PC-3 (cell line): Measurements from ENCODE around the gene AGBL1.

Experiments
- EZH2 ChIP-seq: fragments of 300-600 bp; sonication (generic); IDR thresholded peaks from one replicate; pipeline ENCODE4 v1.6.1; 2017; ENCODE audit warnings: antibody characterized with exemption, mild to moderate bottlenecking, low read length; ENCODE audit not compliant: unreplicated experiment
- TF ChIP-seq, protein P1 (sequence below): fragments of 300-600 bp; sonication (generic); conservative IDR thresholded peaks from 2 replicates; pipeline ENCODE4 v1.5.1; 2017; ENCODE audit warnings: antibody characterized with exemption, low read depth, mild to moderate bottlenecking, low read length

DNA sequence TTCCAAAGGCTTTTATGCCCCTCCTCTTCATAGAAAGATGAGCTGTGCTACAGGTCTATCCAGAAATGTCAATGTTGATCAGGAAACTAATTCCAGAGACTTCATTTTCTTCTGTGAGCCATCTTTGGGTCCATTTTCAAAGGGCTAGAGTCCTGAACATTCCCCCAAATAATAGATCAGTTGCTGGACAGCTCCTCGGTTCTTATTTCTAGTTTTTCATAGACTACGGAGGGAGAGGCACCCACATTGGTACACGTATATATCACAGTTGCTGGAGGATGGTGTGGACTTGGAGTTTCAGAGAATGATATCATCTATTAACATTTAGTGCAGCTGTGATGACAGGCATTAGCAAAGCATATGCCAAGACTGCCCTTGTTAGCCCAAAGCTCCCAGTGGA, 59.1 kb downstream of the AGBL1 start:
- TF ChIP-seq, protein P1, sequence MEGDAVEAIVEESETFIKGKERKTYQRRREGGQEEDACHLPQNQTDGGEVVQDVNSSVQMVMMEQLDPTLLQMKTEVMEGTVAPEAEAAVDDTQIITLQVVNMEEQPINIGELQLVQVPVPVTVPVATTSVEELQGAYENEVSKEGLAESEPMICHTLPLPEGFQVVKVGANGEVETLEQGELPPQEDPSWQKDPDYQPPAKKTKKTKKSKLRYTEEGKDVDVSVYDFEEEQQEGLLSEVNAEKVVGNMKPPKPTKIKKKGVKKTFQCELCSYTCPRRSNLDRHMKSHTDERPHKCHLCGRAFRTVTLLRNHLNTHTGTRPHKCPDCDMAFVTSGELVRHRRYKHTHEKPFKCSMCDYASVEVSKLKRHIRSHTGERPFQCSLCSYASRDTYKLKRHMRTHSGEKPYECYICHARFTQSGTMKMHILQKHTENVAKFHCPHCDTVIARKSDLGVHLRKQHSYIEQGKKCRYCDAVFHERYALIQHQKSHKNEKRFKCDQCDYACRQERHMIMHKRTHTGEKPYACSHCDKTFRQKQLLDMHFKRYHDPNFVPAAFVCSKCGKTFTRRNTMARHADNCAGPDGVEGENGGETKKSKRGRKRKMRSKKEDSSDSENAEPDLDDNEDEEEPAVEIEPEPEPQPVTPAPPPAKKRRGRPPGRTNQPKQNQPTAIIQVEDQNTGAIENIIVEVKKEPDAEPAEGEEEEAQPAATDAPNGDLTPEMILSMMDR: no peak
- no peak for TF ChIP-seq EZH2
